Bronchial smooth muscle cell (primary cell): Measurements from ENCODE around the gene TLR4. TPM values are rescaled to one million over a fixed set of nuclear protein-coding genes. Genes with fewer than 3 reads are reported as not detected.

Source experiments
- total RNA-seq: library from RNA; depleted of rRNA; stranded (reverse); fragments of >200 nt; gene quantifications from 2 replicates; pipeline ENCODE4 v1.2.1, GENCODE V29; 2014

TLR4 gene
- total RNA-seq = 2.2 and 5.8 TPM in 2 replicates

DNA sequence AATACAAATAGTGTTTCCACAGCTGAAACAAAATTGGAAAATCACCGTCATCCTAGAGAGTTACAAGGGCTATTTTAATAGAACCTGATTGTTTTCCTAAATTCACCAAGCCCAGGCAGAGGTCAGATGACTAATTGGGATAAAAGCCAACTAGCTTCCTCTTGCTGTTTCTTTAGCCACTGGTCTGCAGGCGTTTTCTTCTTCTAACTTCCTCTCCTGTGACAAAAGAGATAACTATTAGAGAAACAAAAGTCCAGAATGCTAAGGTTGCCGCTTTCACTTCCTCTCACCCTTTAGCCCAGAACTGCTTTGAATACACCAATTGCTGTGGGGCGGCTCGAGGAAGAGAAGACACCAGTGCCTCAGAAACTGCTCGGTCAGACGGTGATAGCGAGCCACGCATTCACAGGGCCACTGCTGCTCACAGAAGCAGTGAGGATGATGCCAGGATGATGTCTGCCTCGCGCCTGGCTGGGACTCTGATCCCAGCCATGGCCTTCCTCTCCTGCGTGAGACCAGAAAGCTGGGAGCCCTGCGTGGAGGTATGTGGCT lies at the start of gene TLR4:
Gene TLR4, plus strand, starts transcription at position 380 of the 552 bp plus-strand sequence. Its CDS starts 70 bp downstream, at position 450.

